IPS-NIHi7 (cell line): ENCODE results near the gene TANK.
"Not testable (repeated sequence)": the region's sequence is repeated elsewhere in the genome, so short reads cannot be mapped to it uniquely, and the experiment has no call there.

ENCODE experiments used
- DNase-seq: peaks from one replicate; pipeline ENCODE4 v3.0.0; 2012; ENCODE audit warnings: mixed read lengths; ENCODE audit errors: extremely low spot score

The TANK gene

DNA sequence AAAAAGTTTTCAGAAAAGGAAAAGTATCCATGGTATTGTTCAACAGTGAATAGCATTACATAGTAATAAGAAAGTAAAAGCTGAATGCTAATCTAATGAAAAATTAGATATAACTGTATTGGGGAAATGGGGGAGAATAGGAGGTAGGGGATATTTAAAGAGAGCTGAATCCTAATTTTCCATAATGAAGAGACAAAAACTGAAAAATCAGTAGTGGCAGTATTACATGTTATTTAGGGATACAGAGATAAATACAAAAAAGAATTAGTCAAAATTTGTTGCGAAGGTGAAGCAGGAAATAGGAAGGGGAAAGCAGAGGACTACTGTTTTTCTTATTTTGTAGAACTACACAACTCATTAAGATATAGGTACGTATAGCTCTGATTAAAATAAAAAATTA is 9.1 kb downstream of the TANK start:
- DNase-seq = no peak

GRCh38 chr2:161170377-161170776 is 10.1 kb downstream of the TANK start:
- no peak for DNase-seq

GRCh38 chr2:161170958-161171932 is 11.0 kb downstream of the TANK start:
- DNase-seq = no peak

- no peak for DNase-seq
Measured at GRCh38 chr2:161172901-161173540, 12.8 kb downstream of the TANK start.

- DNase-seq = no peak
Measured at GRCh38 chr2:161173541-161174194, 13.4 kb downstream of the TANK start.

DNA sequence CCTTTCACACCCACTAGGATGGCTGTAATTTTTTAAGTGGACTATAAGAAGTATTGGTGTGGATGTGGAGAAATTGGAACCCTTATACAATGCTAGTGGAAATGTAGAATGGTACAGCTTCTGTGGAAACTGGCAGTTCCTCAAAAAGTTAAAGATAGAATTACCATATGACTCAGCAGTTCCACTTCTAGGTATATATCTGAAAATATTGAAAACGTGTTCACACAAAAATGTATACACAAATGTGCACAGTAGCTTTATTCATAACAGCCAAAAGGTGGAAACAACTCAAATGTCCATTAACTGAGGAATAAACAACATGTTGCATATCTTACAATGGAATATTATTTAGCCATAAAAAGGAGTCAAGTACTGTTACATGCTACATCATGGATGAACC is 17.7 kb downstream of the TANK start:
- no peak for DNase-seq

DNA sequence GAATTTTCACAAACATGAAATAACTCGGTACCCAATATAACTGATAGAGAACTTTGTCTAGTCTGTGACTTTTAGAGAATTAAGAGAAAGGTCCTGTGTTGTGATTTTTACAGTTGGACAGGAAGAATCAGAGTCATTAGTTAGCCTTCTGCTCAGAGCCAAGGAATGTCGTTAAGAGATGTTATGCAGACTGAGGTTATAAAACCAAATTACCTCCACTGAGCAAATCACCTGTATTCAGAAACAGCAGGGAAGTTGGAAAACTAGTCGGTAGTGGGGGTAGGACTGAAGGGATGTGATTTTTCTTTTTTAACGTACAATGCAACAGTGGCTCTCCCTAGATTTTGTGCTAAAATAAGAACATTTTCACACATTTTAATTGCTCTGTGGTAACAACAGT is 18.5 kb downstream of the TANK start:
- no peak for DNase-seq

GRCh38 chr2:161190050-161190449 is 29.8 kb downstream of the TANK start:
- no peak for DNase-seq

GRCh38 chr2:161195602-161196001 is 35.4 kb downstream of the TANK start:
- DNase-seq = not testable (repeated sequence)

DNA sequence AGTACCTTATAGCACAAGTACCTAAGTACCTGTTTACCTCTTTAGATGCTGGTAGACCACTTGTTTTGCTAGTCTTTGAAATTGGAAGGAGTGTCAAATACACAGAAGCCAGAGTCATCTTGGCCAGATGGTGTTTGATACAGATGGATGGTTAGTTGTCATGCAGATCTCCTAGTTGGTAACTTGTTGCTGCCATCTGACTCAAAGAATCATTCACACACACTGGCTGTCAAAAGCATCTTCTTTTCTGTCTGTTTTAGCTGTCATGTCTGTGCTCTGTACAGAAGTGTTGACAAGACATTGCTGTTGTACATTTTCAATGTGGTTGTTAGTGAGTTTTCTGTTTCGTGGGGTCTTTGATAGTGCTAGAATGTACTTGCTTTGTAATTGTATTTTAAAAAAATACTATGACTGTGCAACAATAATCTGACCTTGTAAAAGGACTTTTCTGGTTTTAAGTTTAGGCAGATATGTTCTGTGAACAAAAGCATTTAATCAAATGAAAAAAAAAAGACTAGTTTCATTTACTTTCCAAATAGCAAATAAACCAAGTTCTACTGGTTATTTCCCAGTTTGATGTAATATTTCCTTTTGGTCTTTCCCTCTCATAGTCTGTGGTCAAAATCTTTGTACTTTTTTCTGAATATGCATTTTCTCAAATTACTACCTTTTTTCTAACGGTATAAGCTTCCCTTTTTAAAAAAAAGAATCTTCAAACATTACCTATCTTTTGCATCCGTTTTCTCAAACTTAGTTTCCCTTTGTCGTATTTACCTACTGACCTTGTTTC is 39.9 kb downstream of the TANK start:
- no peak for DNase-seq

DNA sequence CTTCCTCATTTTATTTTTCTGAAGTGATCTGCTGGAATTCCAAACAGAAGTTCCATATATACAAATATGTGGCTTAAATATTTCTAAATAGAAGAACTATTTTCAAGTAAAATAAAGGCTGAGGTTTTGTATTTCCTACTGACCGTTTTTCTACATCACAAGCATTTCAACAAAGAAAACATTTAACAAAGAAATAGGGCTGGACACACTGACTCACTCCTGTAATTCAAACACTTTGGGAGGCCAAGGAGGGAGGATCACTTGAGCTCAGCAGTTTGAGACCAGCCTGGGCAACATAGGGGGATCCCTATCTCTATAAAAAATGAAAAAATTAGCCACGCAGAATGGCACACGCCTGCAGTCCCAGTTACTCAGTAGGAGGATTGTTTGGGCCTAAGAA is 44.6 kb downstream of the TANK start:
- DNase-seq = no peak

- no peak for DNase-seq
Measured at GRCh38 chr2:161206471-161207032, 46.3 kb downstream of the TANK start.

GRCh38 chr2:161207941-161208340 is 47.7 kb downstream of the TANK start:
- no peak for DNase-seq

DNA sequence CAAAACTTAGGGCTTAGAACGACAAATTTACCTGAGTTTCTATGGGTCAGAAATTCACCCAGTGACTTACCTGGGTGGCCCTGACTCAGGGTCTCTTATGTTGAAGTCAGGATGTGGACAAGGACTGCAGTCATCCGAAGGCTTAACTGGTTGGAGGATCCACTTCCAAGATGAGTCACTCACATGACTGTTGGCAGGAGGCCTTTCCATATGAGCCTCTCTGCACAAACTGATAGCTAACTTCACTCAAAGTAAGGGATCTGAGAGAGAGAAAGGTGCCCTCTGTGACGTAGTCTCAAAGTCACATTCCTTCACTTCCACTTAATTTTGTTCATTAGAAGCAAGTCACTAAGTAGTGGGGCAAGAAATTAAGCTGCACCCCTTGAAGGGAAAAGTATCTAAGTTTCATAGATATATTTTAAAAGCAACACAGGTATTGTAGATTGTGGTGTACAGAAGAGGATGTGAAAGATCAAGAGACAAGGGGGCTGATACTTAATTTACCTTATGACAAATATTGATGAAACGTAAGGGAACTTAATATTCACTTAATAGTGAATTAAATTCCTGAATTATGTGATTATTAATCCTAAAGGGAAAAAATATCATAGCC is 48.4 kb downstream of the TANK start:
- peak; percentile 11 for DNase-seq

GRCh38 chr2:161209902-161210301 is 49.7 kb downstream of the TANK start:
- DNase-seq = no peak

DNA sequence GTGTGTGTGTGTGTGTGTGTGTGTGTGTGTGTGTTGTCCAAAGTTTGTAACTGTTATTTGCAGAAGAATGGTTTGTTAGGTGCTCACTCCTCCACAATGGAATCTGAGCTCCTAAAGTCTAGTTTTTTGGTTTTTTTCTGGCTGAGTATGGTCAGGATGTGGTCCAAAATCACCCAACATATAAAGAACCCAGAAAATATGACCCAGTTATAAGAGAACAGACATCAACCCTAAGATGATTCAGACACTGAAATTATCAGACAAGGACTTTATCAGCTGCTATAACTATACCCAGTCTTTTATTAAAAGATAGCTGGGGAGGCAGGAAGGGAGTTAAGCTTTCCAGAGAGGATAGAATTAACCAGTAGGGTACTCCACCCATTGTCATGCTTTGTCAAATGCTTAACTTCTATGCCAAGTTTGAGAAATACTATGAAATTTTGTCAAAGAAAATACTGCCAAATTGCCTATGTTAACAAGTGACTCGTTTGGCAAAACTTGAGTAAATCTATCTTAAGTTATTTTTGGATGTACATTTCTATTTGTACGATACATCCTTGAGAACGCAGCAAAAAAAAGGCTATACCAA is 57.5 kb downstream of the TANK start:
- no peak for DNase-seq

GRCh38 chr2:161219211-161219610 is 59.0 kb downstream of the TANK start:
- DNase-seq = no peak

GRCh38 chr2:161223139-161223732 is 63.0 kb downstream of the TANK start:
- no peak for DNase-seq

GRCh38 chr2:161228511-161229240 is 68.4 kb downstream of the TANK start:
- DNase-seq = no peak
